ENCODE measurements around the gene ALMS1. TPM values are rescaled to one million over a fixed set of nuclear protein-coding genes. Genes with fewer than 3 reads are reported as not detected.

ALMS1 gene
- total and polyA plus RNA-seq, 2 of the 4 experiments (the other 2 are of a cell fraction) = 20.8 to 52.8 TPM

GRCh38 chr2:73386342-73386868, 769 bp downstream of the ALMS1 start:
- Histone ChIP-seq H2BK120ac (ENCODE audit: low read depth, low read length) (no peak overlapping the region), H3K36me3 (ENCODE audit: control insufficient read depth, insufficient read depth, low read length) (no peaks in the 10 kb centered on the region), H3K4ac (ENCODE audit: low read depth, low read length) (0 out of 2 replicates have a peak overlapping the region, but pooled peaks have one; percentile 30), H4K91ac (ENCODE audit: insufficient read depth, low read depth, low read length) (peak overlapping the region; percentile 20), H3K27me3 (ENCODE audit: control insufficient read depth, insufficient read depth, low read length) (no peaks in the 10 kb centered on the region; the same call in 1 of the 2 replicates), H3K9me3 (ENCODE audit: control insufficient read depth, insufficient read depth, low read length) (no peaks in the 10 kb centered on the region), H3K9ac (ENCODE audit: low read depth, low read length) (peak overlapping the region; percentile 84), H3K18ac (ENCODE audit: low read depth, low read length) (0 out of 2 replicates have a peak overlapping the region, but pooled peaks have one; percentile 45), H2BK5ac (ENCODE audit: low read depth, low read length, poor library complexity, severe bottlenecking) (peak overlapping the region; percentile 37), H3K4me2 (ENCODE audit: low read depth, low read length) (peak overlapping the region; percentile 73), H3K14ac (replicated peaks; ENCODE audit: low read depth, low read length) (peak overlapping the region; percentile 54), H3K4me1 (ENCODE audit: control insufficient read depth, insufficient read depth, low read length) (no peaks in the 10 kb centered on the region), H3K56ac (ENCODE audit: extremely low read depth, insufficient read depth, low read length) (peak overlapping the region; percentile 69), H2BK15ac (ENCODE audit: low read depth, low read length) (no peak overlapping the region), H3K79me1 (ENCODE audit: low read depth in 1 of 2, low read length in 2 of 2) (peaks cover 22 to 26% of the 10 kb centered on the region in 2 experiments), H3K9me1 (ENCODE audit: insufficient read depth, low read length) (no peaks in the 10 kb centered on the region), H2AFZ (replicated peaks; ENCODE audit: low read length, poor library complexity) (peak overlapping the region; percentile 100), H4K8ac (ENCODE audit: low read depth in 2 of 2, low read length in 2 of 2) (peak overlapping the region; percentile 59 to 81; a peak in 2 of 4 replicates), H3K27ac (ENCODE audit: insufficient read depth, low read length) (peak overlapping the region; percentile 63), H4K20me1 (ENCODE audit: insufficient read depth, low read length) (no peaks in the 10 kb centered on the region; the same call in 1 of the 2 replicates), H3K4me3 (ENCODE audit: insufficient read depth, low read depth, low read length) (peak overlapping the region; percentile 96), H2BK20ac (ENCODE audit: low read depth, low read length) (no peak overlapping the region), H3K23ac (ENCODE audit: low read depth, low read length) (peak overlapping the region; percentile 30; the same call in 1 of the 2 replicates), H4K5ac (ENCODE audit: low read depth, low read length) (0 out of 2 replicates have a peak overlapping the region, but pooled peaks have one; percentile 44), H2AK9ac (replicated peaks; ENCODE audit: low read depth, low read length, poor library complexity) (peak overlapping the region; percentile 12), H2AK5ac (ENCODE audit: low read depth, low read length) (peak overlapping the region; percentile 20; the same call in 1 of the 2 replicates)
- intact Hi-C loops (cut with micrococcal nuclease) = no loop called here
- DNase-seq = no peak
- in situ Hi-C loops (cut with MboI; ENCODE audit: low sequenced_read_pairs) = no loop called here
- no TSS peak for BruUV-seq (replicated peaks)
- dilution Hi-C loops (cut with HindIII; ENCODE audit: low sequenced_read_pairs, unreplicated experiment) = no loop called here
- TF ChIP-seq SMC3 (IDR thresholded peaks at IDR 0.05; ENCODE audit: low read depth, low read length) (no peak), MAZ (IDR thresholded peaks at IDR 0.05; ENCODE audit: borderline replicate concordance, low read depth, low read length) (no peak), MAFK (IDR thresholded peaks at IDR 0.05; ENCODE audit: low read depth, low read length) (no peak), RCOR1 (IDR thresholded peaks at IDR 0.05; ENCODE audit: insufficient replicate concordance, low read length) (no peak), CHD1 (IDR thresholded peaks at IDR 0.05; ENCODE audit: low read depth, low read length) (no peak), MXI1 (IDR thresholded peaks at IDR 0.05; ENCODE audit: borderline replicate concordance, low read depth, low read length) (no peak; the same call in 1 of the 2 replicates), POLR2A (IDR thresholded peaks at IDR 0.05; ENCODE audit: low read depth, low read length) (no peak)
- TF ChIP-seq, protein P1, sequence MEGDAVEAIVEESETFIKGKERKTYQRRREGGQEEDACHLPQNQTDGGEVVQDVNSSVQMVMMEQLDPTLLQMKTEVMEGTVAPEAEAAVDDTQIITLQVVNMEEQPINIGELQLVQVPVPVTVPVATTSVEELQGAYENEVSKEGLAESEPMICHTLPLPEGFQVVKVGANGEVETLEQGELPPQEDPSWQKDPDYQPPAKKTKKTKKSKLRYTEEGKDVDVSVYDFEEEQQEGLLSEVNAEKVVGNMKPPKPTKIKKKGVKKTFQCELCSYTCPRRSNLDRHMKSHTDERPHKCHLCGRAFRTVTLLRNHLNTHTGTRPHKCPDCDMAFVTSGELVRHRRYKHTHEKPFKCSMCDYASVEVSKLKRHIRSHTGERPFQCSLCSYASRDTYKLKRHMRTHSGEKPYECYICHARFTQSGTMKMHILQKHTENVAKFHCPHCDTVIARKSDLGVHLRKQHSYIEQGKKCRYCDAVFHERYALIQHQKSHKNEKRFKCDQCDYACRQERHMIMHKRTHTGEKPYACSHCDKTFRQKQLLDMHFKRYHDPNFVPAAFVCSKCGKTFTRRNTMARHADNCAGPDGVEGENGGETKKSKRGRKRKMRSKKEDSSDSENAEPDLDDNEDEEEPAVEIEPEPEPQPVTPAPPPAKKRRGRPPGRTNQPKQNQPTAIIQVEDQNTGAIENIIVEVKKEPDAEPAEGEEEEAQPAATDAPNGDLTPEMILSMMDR (conservative IDR thresholded peaks at IDR 0.05; ENCODE audit: low read depth, low read length) = no peak
- CTCF ChIA-PET = interaction anchor here (0.6 kb wide), 1 partner anchor 10 kb away, joined by 3 read pairs; no protein-coding TSS in a partner anchor
- ATAC-seq (ENCODE audit: low read depth) = peak; percentile 12
- 0% methylated on average over 7 of the region's 24 CpGs; no CpG with 5 or more reads in 1 of the 2 experiments for WGBS, 2 experiments (ENCODE audit: extremely low coverage in 2 of 2, insufficient read length in 1 of 2)
- POLR2A ChIA-PET (ENCODE audit: unreplicated experiment) = no interaction called here

All from IMR-90 (cell line).